Gastroesophageal sphincter (tissue), 4 donors: ENCODE data around the gene DDRGK1. TPM values are rescaled to one million over a fixed set of nuclear protein-coding genes. Genes with fewer than 3 reads are reported as not detected.

ENCODE experiments used
- ATAC-seq: fragments of 150-250 bp; one replicate; pipeline ENCODE4 v1.9.1; 2016; ENCODE audit warnings: mild to moderate bottlenecking, moderate library complexity
- H3K27ac ChIP-seq, 4 donors: fragments of 200-600 bp; sonication (generic) in 3 of 4; 1 replicate in 3 of 4; 2 replicates in 1 of 4; pipeline ENCODE4 v1.5.1; 2016 to 2019
- H3K27me3 ChIP-seq: fragments of 200-600 bp; sonication (generic); one replicate; pipeline ENCODE4 v1.5.1; 2019
- H3K36me3 ChIP-seq, 2 donors: fragments of 200-600 bp; sonication (generic); one replicate each; pipeline ENCODE4 v1.5.1; 2019; ENCODE audit warnings: control low read depth in 1 of 2
- H3K4me1 ChIP-seq, 3 donors: fragments of 200-600 bp; sonication (generic); 1 replicate in 2 of 3; 2 replicates in 1 of 3; pipeline ENCODE4 v1.5.1; 2016 to 2019; ENCODE audit warnings: control low read depth in 2 of 3
- H3K4me3 ChIP-seq, 2 donors: fragments of 200-600 bp; sonication (generic); one replicate each; pipeline ENCODE4 v1.5.1; 2019; ENCODE audit warnings: mild to moderate bottlenecking in 1 of 2, moderate library complexity in 1 of 2
- H3K9me3 ChIP-seq, 3 donors: fragments of 200-600 bp; sonication (generic); one replicate each; pipeline ENCODE4 v1.5.1; 2017 to 2019; ENCODE audit warnings: control low read depth in 2 of 3
- EP300 ChIP-seq: sonication (generic); formaldehyde crosslinking; IDR thresholded peaks from one replicate; pipeline ENCODE4 v1.6.1; 2017; ENCODE audit warnings: antibody characterized with exemption, mild to moderate bottlenecking
- POLR2A ChIP-seq, 2 donors: fragments of 450-650 bp; IDR thresholded peaks; one replicate each; pipeline ENCODE4 v1.6.1; 2017; ENCODE audit warnings: antibody characterized with exemption in 2 of 2, mild to moderate bottlenecking in 2 of 2, moderate library complexity in 1 of 2
- POLR2AphosphoS5 ChIP-seq: sonication (generic); formaldehyde crosslinking; IDR thresholded peaks from one replicate; pipeline ENCODE4 v1.6.1; 2017; ENCODE audit warnings: antibody characterized with exemption
- WGBS, 2 donors: methylation state at CpG; one replicate each; pipeline ENCODE4 v1.1.5; 2018; ENCODE audit warnings: low coverage in 1 of 2; 5-methylcytosine and 5-hydroxymethylcytosine counted together
- total RNA-seq, 4 donors: library from RNA; depleted of rRNA; stranded (reverse); fragments of >200 nt; gene quantifications; one replicate each; pipeline ENCODE4 v1.1.0, GENCODE V29; 2016
- TF ChIP-seq, protein P1 (sequence below), 4 experiments: fragments of 200-600 bp in 2 of 4; fragments of 450-650 bp in 2 of 4; sonication (generic) in 1 of 4; IDR thresholded peaks; one replicate each; pipeline ENCODE4 v1.5.1; 2017 to 2019; ENCODE audit warnings: antibody characterized with exemption in 4 of 4, mild to moderate bottlenecking in 2 of 4, moderate library complexity in 2 of 4

DDRGK1 gene
- total RNA-seq, 4 donors from 2014 or later = 62.0 to 82.5 (median 69.8) TPM

GRCh38 chr20:3233991-3234498 is 29.6 kb upstream of the DDRGK1 start:
- H3K4me3 ChIP-seq = no peak overlapping the region
- peaks cover 0 to 16% (median 5%) of the 10 kb centered on the region in 3 donors for H3K4me1 ChIP-seq
- peaks cover 56% of the 10 kb centered on the region for H3K27me3 ChIP-seq
- no peak for ATAC-seq
- no peaks in the 10 kb centered on the region for H3K9me3 ChIP-seq
- no peak overlapping the region for H3K27ac ChIP-seq
- WGBS, 2 donors = 80 to 87% methylated on average over 1 to 3 of the region's 25 CpGs
- TF ChIP-seq POLR2AphosphoS5 = no peak
- TF ChIP-seq EP300 = no peak
- TF ChIP-seq POLR2A (IDR thresholded peaks at IDR 0.05) = no peak
- TF ChIP-seq, protein P1, sequence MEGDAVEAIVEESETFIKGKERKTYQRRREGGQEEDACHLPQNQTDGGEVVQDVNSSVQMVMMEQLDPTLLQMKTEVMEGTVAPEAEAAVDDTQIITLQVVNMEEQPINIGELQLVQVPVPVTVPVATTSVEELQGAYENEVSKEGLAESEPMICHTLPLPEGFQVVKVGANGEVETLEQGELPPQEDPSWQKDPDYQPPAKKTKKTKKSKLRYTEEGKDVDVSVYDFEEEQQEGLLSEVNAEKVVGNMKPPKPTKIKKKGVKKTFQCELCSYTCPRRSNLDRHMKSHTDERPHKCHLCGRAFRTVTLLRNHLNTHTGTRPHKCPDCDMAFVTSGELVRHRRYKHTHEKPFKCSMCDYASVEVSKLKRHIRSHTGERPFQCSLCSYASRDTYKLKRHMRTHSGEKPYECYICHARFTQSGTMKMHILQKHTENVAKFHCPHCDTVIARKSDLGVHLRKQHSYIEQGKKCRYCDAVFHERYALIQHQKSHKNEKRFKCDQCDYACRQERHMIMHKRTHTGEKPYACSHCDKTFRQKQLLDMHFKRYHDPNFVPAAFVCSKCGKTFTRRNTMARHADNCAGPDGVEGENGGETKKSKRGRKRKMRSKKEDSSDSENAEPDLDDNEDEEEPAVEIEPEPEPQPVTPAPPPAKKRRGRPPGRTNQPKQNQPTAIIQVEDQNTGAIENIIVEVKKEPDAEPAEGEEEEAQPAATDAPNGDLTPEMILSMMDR (IDR thresholded peaks at IDR 0.05) = no peak
- no peaks in the 10 kb centered on the region for H3K36me3 ChIP-seq

DNA sequence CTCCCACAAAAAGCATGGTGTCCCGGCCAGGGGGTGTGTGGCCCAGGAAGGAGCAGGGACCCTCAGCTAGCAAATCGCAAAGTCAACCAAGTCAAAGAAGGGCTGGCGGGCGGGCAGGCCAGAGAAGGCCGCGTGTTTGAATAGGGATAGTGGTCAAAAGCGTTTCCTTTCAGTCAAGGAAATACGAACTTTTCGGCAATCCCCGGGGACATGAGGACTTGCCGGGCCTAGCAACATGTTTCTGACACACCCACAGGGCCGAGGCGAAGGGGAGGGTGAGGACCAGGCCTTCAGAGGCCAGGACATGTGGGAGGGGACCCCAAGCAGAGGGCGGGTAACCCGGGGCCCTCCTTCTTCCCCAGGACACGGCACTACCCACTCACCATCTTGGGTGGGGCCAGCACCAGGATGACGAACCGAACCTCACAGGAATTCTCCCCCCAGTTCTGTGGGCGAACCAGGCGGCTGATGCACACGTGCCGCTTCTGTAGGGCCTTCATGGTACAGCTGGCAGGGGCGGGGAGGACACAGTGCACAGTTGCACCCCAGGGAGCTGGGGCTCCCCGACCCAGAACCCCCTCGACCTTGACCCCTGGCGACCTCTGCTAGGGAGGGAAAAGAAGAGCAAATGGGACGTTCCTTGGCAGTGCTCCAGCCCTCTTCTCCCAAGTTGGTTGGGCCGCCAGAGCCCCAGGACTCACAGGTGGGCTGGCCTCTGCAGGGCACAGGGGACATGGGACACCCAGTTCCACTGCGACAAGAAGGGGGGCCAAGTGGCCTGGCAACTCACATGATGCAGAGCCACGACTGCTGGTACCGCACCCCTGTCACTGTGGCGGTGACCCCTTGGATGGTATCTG is 28.9 kb upstream of the DDRGK1 start:
- Histone ChIP-seq H3K27ac (no peak overlapping the region), H3K4me1 (peaks cover 0 to 9% (median 5%) of the 10 kb centered on the region in 3 donors), H3K27me3 (peaks cover 50% of the 10 kb centered on the region), H3K36me3 (no peaks in the 10 kb centered on the region), H3K9me3 (no peaks in the 10 kb centered on the region), H3K4me3 (no peak overlapping the region)
- ATAC-seq = no peak
- TF ChIP-seq EP300 (no peak), POLR2AphosphoS5 (no peak), POLR2A (IDR thresholded peaks at IDR 0.05) (no peak)
- TF ChIP-seq, protein P1 (IDR thresholded peaks at IDR 0.05) = no peak
- 84 to 94% methylated on average over 3 to 14 of the region's 32 CpGs for WGBS, 2 donors

DNA sequence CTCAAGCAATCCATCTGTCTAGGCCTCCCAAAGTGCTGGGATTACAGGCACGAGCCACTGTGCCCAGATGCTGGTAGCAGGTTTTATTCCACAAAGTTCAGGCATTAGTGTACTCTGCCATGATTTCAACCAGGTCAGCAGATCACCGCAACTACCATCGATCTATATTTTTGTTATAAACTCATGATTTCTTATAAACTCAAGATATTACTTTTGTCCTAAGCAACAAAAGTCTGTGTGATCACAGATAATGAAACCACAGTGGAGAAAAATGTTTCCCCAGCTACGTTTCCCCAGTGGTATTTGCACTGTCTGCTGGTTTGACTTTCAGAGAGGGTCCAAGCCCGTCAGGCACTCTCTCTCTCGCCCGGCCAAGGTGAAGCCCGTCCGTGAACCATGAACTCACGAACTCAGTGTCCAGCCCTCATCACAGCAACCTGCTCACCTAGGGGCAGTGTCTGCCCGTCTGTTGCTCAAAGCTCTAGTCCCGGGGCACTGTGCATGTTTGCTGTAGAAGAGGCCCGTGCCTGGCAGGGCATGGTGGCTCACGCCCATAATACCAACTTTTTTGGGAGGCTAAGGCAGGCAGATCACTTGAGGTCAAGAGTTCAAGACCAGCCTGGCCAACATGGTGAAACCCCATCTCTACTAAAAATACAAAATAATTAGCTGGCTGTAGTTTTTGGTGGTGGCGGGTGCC is 27.6 kb upstream of the DDRGK1 start:
- no peaks in the 10 kb centered on the region for H3K9me3 ChIP-seq
- WGBS, 2 donors = 85 to 100% methylated on average over 3 to 10 of the region's 15 CpGs
- H3K36me3 ChIP-seq = peaks cover 0 to 3% of the 10 kb centered on the region in 2 donors
- ATAC-seq = no peak
- no peak overlapping the region for H3K27ac ChIP-seq
- H3K4me3 ChIP-seq = no peak overlapping the region
- H3K27me3 ChIP-seq = peaks cover 36% of the 10 kb centered on the region
- no peaks in the 10 kb centered on the region for H3K4me1 ChIP-seq
- TF ChIP-seq, protein P1 (IDR thresholded peaks at IDR 0.05) = no peak
- TF ChIP-seq POLR2A (IDR thresholded peaks at IDR 0.05) (no peak), EP300 (no peak), POLR2AphosphoS5 (no peak)

DNA sequence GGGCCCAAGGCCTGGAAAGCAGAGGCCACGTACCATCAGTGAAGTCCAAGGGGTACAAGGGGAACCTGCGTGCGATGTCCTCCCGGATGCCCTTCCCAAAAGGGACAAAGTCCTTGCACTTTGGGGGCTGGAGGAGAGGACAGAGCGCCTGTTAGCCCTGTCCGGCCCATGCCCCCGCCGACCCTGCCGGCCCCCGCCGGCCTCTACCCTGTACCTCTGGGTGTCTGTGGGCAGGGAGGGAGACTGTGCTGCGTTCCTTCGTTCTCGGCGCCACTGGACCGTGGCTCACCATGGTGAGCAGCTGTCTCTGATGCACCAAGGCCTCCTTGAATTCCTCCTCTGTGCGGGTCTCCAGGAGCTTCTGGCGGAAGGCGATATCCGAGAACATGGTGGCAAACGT is 26.6 kb upstream of the DDRGK1 start:
- TF ChIP-seq, protein P1 (IDR thresholded peaks at IDR 0.05) = no peak
- TF ChIP-seq POLR2A (IDR thresholded peaks at IDR 0.05) (no peak), EP300 (no peak), POLR2AphosphoS5 (no peak)
- WGBS, 2 donors = 98% methylated on average over 9 of the region's 21 CpGs; no CpG with 5 or more reads in 1 of the 2 donors
- peaks cover 0 to 10% of the 10 kb centered on the region in 2 donors for H3K36me3 ChIP-seq
- no peak overlapping the region for H3K4me3 ChIP-seq
- no peaks in the 10 kb centered on the region for H3K9me3 ChIP-seq
- no peaks in the 10 kb centered on the region for H3K4me1 ChIP-seq
- peaks cover 27% of the 10 kb centered on the region for H3K27me3 ChIP-seq
- ATAC-seq = no peak
- no peak overlapping the region for H3K27ac ChIP-seq
